Measurements from ENCODE around the gene PIWIL4.

DNA sequence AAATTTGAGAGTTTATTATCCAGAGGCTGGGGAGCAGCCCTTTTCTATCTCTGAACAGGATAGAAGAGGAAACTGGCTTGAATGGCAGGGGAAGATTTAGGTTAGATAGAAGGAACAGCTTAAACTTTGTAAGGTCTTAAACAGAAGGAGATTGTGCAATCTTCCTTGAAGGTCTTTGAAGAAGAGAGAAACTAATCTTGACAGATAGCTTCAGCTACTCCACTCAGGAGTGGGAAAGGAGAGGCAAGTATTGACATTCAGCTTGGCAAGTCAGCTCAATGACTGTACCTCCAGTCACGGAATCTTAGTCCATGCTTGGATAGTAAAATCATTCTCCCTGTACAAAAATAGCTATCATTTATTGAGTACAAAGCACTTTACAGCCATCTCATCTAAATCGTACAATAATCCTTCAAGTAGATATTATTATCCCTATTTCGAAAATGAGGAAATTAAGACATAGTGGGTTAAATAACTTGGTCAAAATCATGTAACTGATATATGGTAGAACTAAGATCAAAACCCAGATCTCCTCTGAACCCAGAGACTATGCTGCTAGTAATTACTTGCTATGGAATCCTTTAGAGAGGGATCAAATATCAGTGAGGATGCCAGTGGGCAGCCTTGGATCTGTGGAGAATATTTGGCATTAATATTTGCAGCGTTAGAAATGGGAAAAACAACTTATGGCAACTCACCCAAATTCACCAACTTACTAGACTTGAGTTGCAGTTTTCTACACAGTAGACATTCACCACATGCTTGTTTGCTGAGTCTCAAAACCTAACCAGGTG, 40.3 kb upstream of the PIWIL4 start:
- TF ChIP-seq CTCF (IDR thresholded peaks at IDR 0.05; ENCODE audit: insufficient read depth, low read depth, low read length) (no peak), EZH2 (IDR thresholded peaks at IDR 0.05; ENCODE audit: insufficient read depth, low read length) (no peak)
